8988T (cell line): ENCODE results near the gene DOK6.

Experiments used
- DNase-seq: peaks from one replicate; pipeline ENCODE4 v3.0.0; 2011

Gene DOK6

DNA sequence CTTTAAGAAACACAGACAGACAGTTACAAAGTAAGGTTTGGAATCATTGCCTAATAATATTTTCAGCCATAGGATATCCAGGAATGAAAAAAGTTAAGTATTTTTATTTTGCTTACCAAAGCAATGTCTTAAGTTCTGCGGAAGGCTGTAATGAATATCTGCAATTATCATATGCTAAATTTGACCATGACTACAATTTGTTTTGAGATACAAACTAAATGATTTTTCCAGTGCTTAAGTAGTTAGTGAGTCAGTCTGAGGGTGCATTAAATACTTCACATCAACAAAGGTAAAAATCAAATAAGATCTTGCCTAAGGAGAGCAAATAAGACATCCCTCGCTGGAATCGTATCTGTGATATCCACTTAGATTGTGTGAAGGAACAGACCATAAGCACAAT lies 297.0 kb downstream of the DOK6 start:
- no peak for DNase-seq

GRCh38 chr18:69701305-69701704 lies 300.6 kb downstream of the DOK6 start:
- no peak for DNase-seq

GRCh38 chr18:69703461-69703860 lies 302.8 kb downstream of the DOK6 start:
- DNase-seq = no peak

DNA sequence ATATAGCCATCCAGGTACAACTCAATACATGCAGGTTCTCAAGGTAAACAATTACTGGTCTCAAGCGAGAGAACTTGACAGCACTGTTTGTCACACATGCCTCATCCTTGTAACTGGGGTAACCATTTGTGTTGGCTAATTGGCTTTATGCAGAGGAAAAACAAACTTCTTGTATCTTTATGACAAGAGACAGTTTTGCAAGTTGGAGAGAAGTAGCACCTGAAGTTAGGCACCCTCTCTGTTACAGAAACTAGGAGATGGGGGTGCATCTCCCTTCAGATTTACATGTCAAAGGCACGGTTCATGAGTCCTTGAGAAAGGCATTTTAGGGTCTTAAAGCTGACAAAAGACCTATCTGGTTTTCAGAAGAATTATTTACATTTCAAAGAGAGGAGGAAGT lies 305.3 kb downstream of the DOK6 start:
- no peak for DNase-seq

DNA sequence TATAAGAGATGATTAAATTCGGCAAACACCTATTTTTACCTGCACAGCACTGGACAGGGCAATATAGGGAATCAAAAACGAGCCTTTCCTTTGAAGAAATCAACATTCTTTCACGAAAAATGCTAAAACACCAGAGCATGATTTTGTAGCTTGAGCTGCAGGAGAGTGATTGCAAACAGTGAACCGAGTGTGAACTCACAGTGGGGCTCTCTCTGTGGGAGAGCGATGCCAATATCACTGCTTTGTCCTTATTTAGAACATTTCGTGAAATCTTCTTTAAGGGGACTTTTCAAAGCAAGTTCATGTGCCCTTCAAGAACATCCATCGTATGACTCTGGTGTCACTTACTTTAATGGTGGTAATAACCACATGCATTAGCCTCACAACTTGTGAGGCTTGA lies 308.2 kb downstream of the DOK6 start:
- DNase-seq = no peak

- no peak for DNase-seq
Observed at GRCh38 chr18:69715191-69715795, 314.6 kb downstream of the DOK6 start.

DNA sequence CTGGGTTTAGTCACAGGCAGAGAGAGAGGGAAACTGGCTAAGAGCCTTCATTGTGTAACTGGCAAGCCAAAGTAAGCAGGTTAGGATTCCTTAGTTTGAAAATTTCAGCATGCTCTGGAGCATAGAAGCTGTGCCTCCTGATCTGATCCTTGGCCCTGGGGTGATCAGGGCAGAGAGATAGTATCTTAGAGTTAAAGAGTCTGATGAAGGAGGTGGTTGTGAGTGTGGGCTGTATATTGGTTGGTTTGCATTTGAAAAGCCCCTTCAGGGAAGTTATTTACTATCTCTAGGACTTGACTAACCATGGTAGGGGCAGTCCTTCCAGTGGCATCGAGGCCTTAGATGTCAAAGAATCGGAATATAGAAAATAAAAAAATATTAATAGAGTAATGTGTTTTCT lies 316.9 kb downstream of the DOK6 start:
- DNase-seq = no peak

- DNase-seq = no peak
Observed at GRCh38 chr18:69718912-69719547, 318.3 kb downstream of the DOK6 start.

DNA sequence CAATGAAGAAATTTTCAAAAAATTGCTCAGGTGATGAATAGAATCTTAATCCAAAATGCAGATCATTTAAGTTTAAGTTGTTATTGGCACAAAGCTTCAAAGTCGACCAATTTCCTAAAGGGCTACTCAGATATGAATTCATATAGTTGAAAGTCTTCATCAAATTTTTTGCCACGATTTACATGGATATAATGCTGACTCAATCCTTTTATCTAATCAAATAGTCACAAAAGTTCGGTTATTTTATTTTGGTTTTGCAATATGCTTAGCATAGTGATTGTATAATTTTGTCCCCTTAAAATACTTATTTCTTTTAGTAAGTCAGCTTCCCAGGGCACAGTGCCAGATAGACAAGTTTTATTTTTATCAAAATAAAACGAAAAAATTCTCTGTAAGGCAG lies 319.7 kb downstream of the DOK6 start:
- DNase-seq = no peak

- DNase-seq = no peak
Observed at GRCh38 chr18:69723434-69723833, 322.7 kb downstream of the DOK6 start.

- no peak for DNase-seq
Observed at GRCh38 chr18:69725009-69725408, 324.3 kb downstream of the DOK6 start.

- DNase-seq = no peak
Observed at GRCh38 chr18:69725855-69726508, 325.3 kb downstream of the DOK6 start.

GRCh38 chr18:69727912-69728572 lies 327.4 kb downstream of the DOK6 start:
- DNase-seq = no peak

DNA sequence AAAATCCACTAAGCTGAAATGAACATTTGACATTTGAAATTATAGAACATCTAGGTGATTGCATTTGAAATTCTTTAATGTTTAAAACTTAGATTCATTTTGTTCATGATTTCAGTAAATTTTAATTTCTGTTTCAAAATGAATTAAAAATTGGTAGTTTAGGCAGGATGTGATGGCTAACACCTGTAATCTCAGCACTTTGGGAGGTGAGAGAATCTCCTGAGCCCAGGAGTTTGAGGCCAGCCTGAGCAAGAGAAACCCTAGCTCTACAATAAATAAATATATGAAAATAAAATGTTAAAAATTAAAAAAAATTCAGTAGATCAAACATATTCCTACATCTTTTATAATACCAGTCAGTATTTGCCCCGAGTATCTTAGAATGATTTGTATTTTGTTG lies 330.0 kb downstream of the DOK6 start:
- no peak for DNase-seq

GRCh38 chr18:69734536-69734935 lies 333.8 kb downstream of the DOK6 start:
- no peak for DNase-seq

- no peak for DNase-seq
Observed at GRCh38 chr18:69736730-69737129, 336.0 kb downstream of the DOK6 start.

GRCh38 chr18:69737851-69738250 lies 337.2 kb downstream of the DOK6 start:
- DNase-seq = no peak

- no peak for DNase-seq
Observed at GRCh38 chr18:69747388-69747787, 346.7 kb downstream of the DOK6 start.

DNA sequence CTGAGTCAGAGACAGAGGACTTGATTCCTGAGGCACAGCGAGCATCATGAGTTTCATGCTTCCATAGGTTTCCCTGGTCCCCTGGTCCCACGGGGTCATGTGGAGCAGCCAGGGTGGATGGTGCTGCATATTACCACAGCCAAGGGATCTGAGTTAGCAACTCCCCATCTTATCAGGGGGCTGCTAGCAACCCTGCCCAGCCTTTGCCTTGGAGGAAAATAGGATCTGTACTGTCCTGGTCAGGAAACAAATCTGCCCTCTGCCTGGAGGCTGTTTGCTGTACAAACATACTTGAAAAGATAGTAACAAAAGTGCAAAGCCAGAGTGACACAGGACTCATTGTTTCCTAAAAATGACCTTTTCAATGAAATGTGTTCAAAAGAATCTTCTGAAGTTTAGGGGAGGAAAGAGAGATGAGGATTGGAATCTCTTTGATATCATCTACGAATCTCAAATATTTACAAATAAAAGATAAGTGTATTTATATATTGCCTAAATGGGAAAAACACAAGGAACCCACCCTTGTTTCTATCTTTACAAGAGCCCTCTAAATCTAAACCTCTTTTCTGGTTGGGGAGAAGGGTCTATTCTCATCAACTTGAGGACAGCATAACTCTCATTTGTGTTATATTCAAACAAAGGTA lies 352.2 kb downstream of the DOK6 start:
- DNase-seq = no peak

GRCh38 chr18:69754108-69754507 lies 353.4 kb downstream of the DOK6 start:
- no peak for DNase-seq

- no peak for DNase-seq
Observed at GRCh38 chr18:69755041-69755440, 354.4 kb downstream of the DOK6 start.

- no peak for DNase-seq
Observed at GRCh38 chr18:69755856-69756496, 355.3 kb downstream of the DOK6 start.

- no peak for DNase-seq
Observed at GRCh38 chr18:69757733-69758132, 357.0 kb downstream of the DOK6 start.
